K562 (cell line): ENCODE measurements around the gene CUX1. TPM values are rescaled to one million over a fixed set of nuclear protein-coding genes. Genes with fewer than 3 reads are reported as not detected.

ENCODE experiments used
- CBX1 ChIP-seq: sonication (generic); IDR thresholded peaks from 2 replicates; pipeline ENCODE4 v1.6.1; 2016; ENCODE audit warnings: antibody characterized with exemption, low read depth, mild to moderate bottlenecking
- DPF2 ChIP-seq: fragments of 450-650 bp; IDR thresholded peaks from 2 replicates; pipeline ENCODE4 v1.6.1; 2016
- E2F6 ChIP-seq, 2 experiments: IDR thresholded peaks; 2 replicates each; pipeline ENCODE4 v1.6.1; 2011; ENCODE audit warnings: borderline replicate concordance in 1 of 2, control low read depth in 1 of 2, low read depth in 1 of 2, low read length in 1 of 2, mild to moderate bottlenecking in 1 of 2, mixed read lengths in 1 of 2, moderate library complexity in 1 of 2; ENCODE audit not compliant: insufficient read depth in 1 of 2, insufficient read length in 1 of 2, poor library complexity in 1 of 2, severe bottlenecking in 1 of 2; ENCODE audit errors: extremely low read depth in 1 of 2
- GTF2E2 ChIP-seq: fragments of 200-800 bp; sonication (Bioruptor generic); IDR thresholded peaks from 2 replicates; pipeline ENCODE4 v1.6.1; 2016; ENCODE audit warnings: missing genetic modification characterization, missing compliant biosample characterization
- HDAC2 ChIP-seq: fragments of 450-650 bp; IDR thresholded peaks from 2 replicates; pipeline ENCODE4 v1.6.1; 2016; ENCODE audit warnings: mild to moderate bottlenecking
- IFI16 ChIP-seq: fragments of 250-450 bp; sonication (Bioruptor Pico); IDR thresholded peaks from 2 replicates; pipeline ENCODE4 v2.1.2; 2022; ENCODE audit warnings: mild to moderate bottlenecking, inconsistent platforms
- IRF1 ChIP-seq: sonication (generic); formaldehyde crosslinking; IDR thresholded peaks from 2 replicates; pipeline ENCODE4 v1.8.0; 2022; ENCODE audit warnings: missing genetic modification reagents, mild to moderate bottlenecking, borderline replicate concordance
- KDM5B ChIP-seq: fragments of 200-600 bp; sonication (generic); IDR thresholded peaks from 2 replicates; pipeline ENCODE4 v1.6.1; 2012; ENCODE audit warnings: low read depth, mild to moderate bottlenecking, moderate library complexity, low read length, control low read depth, inconsistent platforms; ENCODE audit not compliant: insufficient replicate concordance
- MTF1 ChIP-seq: fragments of 250-450 bp; sonication (Bioruptor Pico); IDR thresholded peaks from 2 replicates; pipeline ENCODE4 v1.9.0; 2021; ENCODE audit warnings: moderate library complexity, mild to moderate bottlenecking, inconsistent platforms, borderline replicate concordance
- NCOA1 ChIP-seq: fragments of 450-650 bp; IDR thresholded peaks from 2 replicates; pipeline ENCODE4 v1.6.1; 2016; ENCODE audit warnings: low read depth
- NR2C1 ChIP-seq, 2 experiments: fragments of 450-650 bp; IDR thresholded peaks; 2 replicates each; pipeline ENCODE4 v1.6.1; 2017; ENCODE audit warnings: mild to moderate bottlenecking in 2 of 2, antibody characterized with exemption in 1 of 2, inconsistent platforms in 1 of 2, missing compliant biosample characterization in 1 of 2, missing genetic modification characterization in 1 of 2
- NR3C1 ChIP-seq: sonication (generic); formaldehyde crosslinking; IDR thresholded peaks from 2 replicates; pipeline ENCODE4 v1.8.1; 2022; ENCODE audit warnings: missing genetic modification reagents
- PRMT5 ChIP-seq: sonication (generic); formaldehyde crosslinking; IDR thresholded peaks from 2 replicates; pipeline ENCODE4 v1.5.0; 2020; ENCODE audit warnings: missing genetic modification reagents
- SIN3A ChIP-seq, 2 experiments: fragments of 150-350 bp in 1 of 2; IDR thresholded peaks; 2 replicates each; pipeline ENCODE4 v1.6.1; 2011 to 2016; ENCODE audit warnings: borderline replicate concordance in 2 of 2, low read depth in 2 of 2, low read length in 2 of 2, mild to moderate bottlenecking in 2 of 2, moderate library complexity in 2 of 2; ENCODE audit not compliant: control insufficient read depth in 1 of 2
- SOX6 ChIP-seq: fragments of 450-650 bp; IDR thresholded peaks from 2 replicates; pipeline ENCODE4 v1.6.1; 2014; ENCODE audit warnings: mild to moderate bottlenecking
- polyA plus RNA-seq, 8 experiments: library from polyadenylated mRNA; depleted of rRNA in 4 of 8; stranded (reverse) in 5 of 8; unstranded in 3 of 8; fragments of >200 nt; fragmentation: Nextera tagmentation in 2 of 8; fragmentation: Illumina TruSeq in 1 of 8; extraction: Ambion mirVana in 2 of 8; extraction: Trizol in 1 of 8; gene quantifications; 2 replicates each; pipeline versions ENCODE4 v1.2.1 to v1.2.3, GENCODE V29; 2011 to 2014; ENCODE audit warnings: inconsistent platforms in 1 of 8, missing spikeins in 1 of 8
- total RNA-seq, 7 experiments: library from RNA; depleted of rRNA in 6 of 7; stranded (reverse); fragments of >200 nt in 6 of 7; fragmentation: Illumina TruSeq in 2 of 7; extraction: Trizol in 2 of 7; gene quantifications; 2 replicates each; pipeline versions ENCODE4 v1.2.1 to v1.2.3, GENCODE V29; 2011 to 2021; ENCODE audit warnings: low replicate concordance in 1 of 7
- TF ChIP-seq, protein P1 (sequence below): fragments of 450-650 bp; IDR thresholded peaks from one replicate; pipeline ENCODE4 v1.6.1; 2018; ENCODE audit warnings: mild to moderate bottlenecking, moderate library complexity; ENCODE audit not compliant: partially characterized antibody
- TF ChIP-seq, protein P2 (sequence below): sonication (generic); formaldehyde crosslinking; IDR thresholded peaks from 2 replicates; pipeline ENCODE4 v1.8.0; 2023; ENCODE audit warnings: mild to moderate bottlenecking, missing genetic modification reagents
- TF ChIP-seq, protein P3 (sequence below): fragments of 450-650 bp; formaldehyde crosslinking; conservative IDR thresholded peaks from 2 replicates; pipeline ENCODE4 v1.4.0; 2022; ENCODE audit warnings: mild to moderate bottlenecking, missing genetic modification characterization
- TF ChIP-seq, protein P4 (sequence below): fragments of 450-650 bp; IDR thresholded peaks from 2 replicates; pipeline ENCODE4 v1.6.1; 2016; ENCODE audit warnings: borderline replicate concordance

Gene CUX1
- total and polyA plus RNA-seq, 9 of the 15 experiments (the other 6 are each of a cell fraction or from before 2014, with no cell fraction given): 3.6 to 55.3 (median 25.2) TPM

- TF ChIP-seq E2F6 (IDR thresholded peaks at IDR 0.05; ENCODE audit: borderline replicate concordance in 1 of 2, extremely low read depth in 1 of 2, insufficient read depth in 1 of 2, insufficient read length in 1 of 2, low read depth in 1 of 2, low read length in 1 of 2, poor library complexity in 1 of 2, severe bottlenecking in 1 of 2) (no peak), SOX6 (peak; percentile 75), GTF2E2 (tag) (0 out of 2 replicates have a peak, but pooled peaks have one; percentile 53), NR2C1 (IDR thresholded peaks at IDR 0.05) (no peak), NR2C1 (tag; IDR thresholded peaks at IDR 0.05) (no peak), PRMT5 (CRISPR knock-in tag) (no peak), IFI16 (CRISPR knock-in tag) (no peak), DPF2 (peak; percentile 97), NR3C1 (CRISPR knock-in tag) (no peak), MTF1 (CRISPR knock-in tag) (no peak), KDM5B (no peak), IRF1 (CRISPR knock-in tag) (no peak), NCOA1 (peak; percentile 84), HDAC2 (peak; percentile 91; the same call in 1 of the 2 replicates), SIN3A (IDR thresholded peaks at IDR 0.05; ENCODE audit: borderline replicate concordance in 2 of 2, control insufficient read depth in 1 of 2, low read depth in 2 of 2, low read length in 2 of 2) (no peak), CBX1 (no peak)
- TF ChIP-seq, protein P1, sequence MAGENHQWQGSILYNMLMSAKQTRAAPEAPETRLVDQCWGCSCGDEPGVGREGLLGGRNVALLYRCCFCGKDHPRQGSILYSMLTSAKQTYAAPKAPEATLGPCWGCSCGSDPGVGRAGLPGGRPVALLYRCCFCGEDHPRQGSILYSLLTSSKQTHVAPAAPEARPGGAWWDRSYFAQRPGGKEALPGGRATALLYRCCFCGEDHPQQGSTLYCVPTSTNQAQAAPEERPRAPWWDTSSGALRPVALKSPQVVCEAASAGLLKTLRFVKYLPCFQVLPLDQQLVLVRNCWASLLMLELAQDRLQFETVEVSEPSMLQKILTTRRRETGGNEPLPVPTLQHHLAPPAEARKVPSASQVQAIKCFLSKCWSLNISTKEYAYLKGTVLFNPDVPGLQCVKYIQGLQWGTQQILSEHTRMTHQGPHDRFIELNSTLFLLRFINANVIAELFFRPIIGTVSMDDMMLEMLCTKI: no peak
- TF ChIP-seq, protein P2, sequence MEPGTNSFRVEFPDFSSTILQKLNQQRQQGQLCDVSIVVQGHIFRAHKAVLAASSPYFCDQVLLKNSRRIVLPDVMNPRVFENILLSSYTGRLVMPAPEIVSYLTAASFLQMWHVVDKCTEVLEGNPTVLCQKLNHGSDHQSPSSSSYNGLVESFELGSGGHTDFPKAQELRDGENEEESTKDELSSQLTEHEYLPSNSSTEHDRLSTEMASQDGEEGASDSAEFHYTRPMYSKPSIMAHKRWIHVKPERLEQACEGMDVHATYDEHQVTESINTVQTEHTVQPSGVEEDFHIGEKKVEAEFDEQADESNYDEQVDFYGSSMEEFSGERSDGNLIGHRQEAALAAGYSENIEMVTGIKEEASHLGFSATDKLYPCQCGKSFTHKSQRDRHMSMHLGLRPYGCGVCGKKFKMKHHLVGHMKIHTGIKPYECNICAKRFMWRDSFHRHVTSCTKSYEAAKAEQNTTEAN (CRISPR knock-in tag): no peak
- TF ChIP-seq, protein P3, sequence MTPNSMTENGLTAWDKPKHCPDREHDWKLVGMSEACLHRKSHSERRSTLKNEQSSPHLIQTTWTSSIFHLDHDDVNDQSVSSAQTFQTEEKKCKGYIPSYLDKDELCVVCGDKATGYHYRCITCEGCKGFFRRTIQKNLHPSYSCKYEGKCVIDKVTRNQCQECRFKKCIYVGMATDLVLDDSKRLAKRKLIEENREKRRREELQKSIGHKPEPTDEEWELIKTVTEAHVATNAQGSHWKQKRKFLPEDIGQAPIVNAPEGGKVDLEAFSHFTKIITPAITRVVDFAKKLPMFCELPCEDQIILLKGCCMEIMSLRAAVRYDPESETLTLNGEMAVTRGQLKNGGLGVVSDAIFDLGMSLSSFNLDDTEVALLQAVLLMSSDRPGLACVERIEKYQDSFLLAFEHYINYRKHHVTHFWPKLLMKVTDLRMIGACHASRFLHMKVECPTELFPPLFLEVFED (CRISPR knock-in tag): no peak
- TF ChIP-seq, protein P4, sequence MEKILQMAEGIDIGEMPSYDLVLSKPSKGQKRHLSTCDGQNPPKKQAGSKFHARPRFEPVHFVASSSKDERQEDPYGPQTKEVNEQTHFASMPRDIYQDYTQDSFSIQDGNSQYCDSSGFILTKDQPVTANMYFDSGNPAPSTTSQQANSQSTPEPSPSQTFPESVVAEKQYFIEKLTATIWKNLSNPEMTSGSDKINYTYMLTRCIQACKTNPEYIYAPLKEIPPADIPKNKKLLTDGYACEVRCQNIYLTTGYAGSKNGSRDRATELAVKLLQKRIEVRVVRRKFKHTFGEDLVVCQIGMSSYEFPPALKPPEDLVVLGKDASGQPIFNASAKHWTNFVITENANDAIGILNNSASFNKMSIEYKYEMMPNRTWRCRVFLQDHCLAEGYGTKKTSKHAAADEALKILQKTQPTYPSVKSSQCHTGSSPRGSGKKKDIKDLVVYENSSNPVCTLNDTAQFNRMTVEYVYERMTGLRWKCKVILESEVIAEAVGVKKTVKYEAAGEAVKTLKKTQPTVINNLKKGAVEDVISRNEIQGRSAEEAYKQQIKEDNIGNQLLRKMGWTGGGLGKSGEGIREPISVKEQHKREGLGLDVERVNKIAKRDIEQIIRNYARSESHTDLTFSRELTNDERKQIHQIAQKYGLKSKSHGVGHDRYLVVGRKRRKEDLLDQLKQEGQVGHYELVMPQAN: peak; percentile 32; the same call in 1 of the 2 replicates
These were observed 96.4 kb downstream of the CUX1 start (continued) for GRCh38 chr7:101913851-101914250.
